OCI-LY1 (cell line): ENCODE measurements around the gene PAQR8.

Experiments used
- EZH2 ChIP-seq: fragments of 200-600 bp; sonication (generic), shearing (Covaris generic); IDR thresholded peaks from 2 replicates; pipeline ENCODE4 v1.8.0; 2017; ENCODE audit warnings: borderline replicate concordance, mixed run types, mild to moderate bottlenecking, antibody characterized with exemption, low read length, moderate library complexity, mixed read lengths
- TF ChIP-seq, protein P1 (sequence below): fragments of 200-600 bp; sonication (generic), shearing (Covaris generic); IDR thresholded peaks from 2 replicates; pipeline ENCODE4 v1.5.1; 2017; ENCODE audit warnings: mild to moderate bottlenecking, antibody characterized with exemption, low read length, moderate library complexity, mixed read lengths

DNA sequence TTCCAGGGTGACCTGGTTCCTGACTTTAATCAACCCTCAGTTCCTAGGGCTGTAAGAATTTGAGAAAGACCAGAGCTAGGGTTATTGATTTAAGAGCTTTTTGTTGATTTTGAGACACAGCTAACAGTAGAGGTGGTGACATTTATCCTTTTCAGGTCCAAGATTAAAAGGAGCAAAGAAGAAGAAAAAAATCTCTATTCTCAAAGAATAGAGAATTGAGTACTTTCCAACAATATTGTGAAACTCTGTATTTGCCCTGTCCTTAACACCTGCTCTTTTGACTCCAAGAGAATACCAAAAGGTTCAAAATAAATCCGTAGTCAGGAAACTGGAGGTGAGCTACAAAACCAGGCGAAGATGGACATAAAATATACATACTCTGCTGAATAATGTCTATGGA lies 7.3 kb downstream of the PAQR8 start:
- TF ChIP-seq, protein P1, sequence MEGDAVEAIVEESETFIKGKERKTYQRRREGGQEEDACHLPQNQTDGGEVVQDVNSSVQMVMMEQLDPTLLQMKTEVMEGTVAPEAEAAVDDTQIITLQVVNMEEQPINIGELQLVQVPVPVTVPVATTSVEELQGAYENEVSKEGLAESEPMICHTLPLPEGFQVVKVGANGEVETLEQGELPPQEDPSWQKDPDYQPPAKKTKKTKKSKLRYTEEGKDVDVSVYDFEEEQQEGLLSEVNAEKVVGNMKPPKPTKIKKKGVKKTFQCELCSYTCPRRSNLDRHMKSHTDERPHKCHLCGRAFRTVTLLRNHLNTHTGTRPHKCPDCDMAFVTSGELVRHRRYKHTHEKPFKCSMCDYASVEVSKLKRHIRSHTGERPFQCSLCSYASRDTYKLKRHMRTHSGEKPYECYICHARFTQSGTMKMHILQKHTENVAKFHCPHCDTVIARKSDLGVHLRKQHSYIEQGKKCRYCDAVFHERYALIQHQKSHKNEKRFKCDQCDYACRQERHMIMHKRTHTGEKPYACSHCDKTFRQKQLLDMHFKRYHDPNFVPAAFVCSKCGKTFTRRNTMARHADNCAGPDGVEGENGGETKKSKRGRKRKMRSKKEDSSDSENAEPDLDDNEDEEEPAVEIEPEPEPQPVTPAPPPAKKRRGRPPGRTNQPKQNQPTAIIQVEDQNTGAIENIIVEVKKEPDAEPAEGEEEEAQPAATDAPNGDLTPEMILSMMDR = no peak
- TF ChIP-seq EZH2 = no peak
